NCI-H128 (cell line): Measurements from ENCODE around the gene RNASET2.
"Not testable (repeated sequence)": the region's sequence is repeated elsewhere in the genome, so short reads cannot be mapped to it uniquely, and the experiment has no call there.

Experiments
- DNase-seq: peaks from one replicate; lab custom pipeline; 2025; ENCODE audit not compliant: unreplicated experiment; lab: John Stamatoyannopoulos, UW

RNASET2 gene

GRCh38 chr6:166949528-166950442, 6.6 kb downstream of the RNASET2 start:
- DNase-seq: no peak

GRCh38 chr6:166948724-166949123, 7.6 kb downstream of the RNASET2 start:
- not testable (repeated sequence) for DNase-seq

- no peak for DNase-seq
Measured at GRCh38 chr6:166947251-166947650, 9.1 kb downstream of the RNASET2 start.

- DNase-seq: no peak
Measured at GRCh38 chr6:166946125-166946524, 10.2 kb downstream of the RNASET2 start.

GRCh38 chr6:166944666-166945256, 11.6 kb downstream of the RNASET2 start:
- DNase-seq: no peak

- DNase-seq: no peak
Measured at GRCh38 chr6:166942393-166943168, 13.8 kb downstream of the RNASET2 start.

- DNase-seq: no peak
Measured at GRCh38 chr6:166940643-166941068, 15.7 kb downstream of the RNASET2 start.

- no peak for DNase-seq
Measured at GRCh38 chr6:166939894-166940293, 16.5 kb downstream of the RNASET2 start.

- no peak for DNase-seq
Measured at GRCh38 chr6:166939345-166939744, 17.0 kb downstream of the RNASET2 start.

GRCh38 chr6:166938704-166939103, 17.6 kb downstream of the RNASET2 start:
- DNase-seq: no peak

- no peak for DNase-seq
Measured at GRCh38 chr6:166938150-166938549, 18.2 kb downstream of the RNASET2 start.

GRCh38 chr6:166937746-166938145, 18.6 kb downstream of the RNASET2 start:
- DNase-seq: no peak

- no peak for DNase-seq
Measured at GRCh38 chr6:166936079-166936787, 20.1 kb downstream of the RNASET2 start.

- DNase-seq: no peak
Measured at GRCh38 chr6:166935353-166935752, 21.0 kb downstream of the RNASET2 start.

GRCh38 chr6:166934174-166934573, 22.2 kb downstream of the RNASET2 start:
- no peak for DNase-seq

- DNase-seq: no peak
Measured at GRCh38 chr6:166933396-166933795, 23.0 kb downstream of the RNASET2 start.

- no peak for DNase-seq
Measured at GRCh38 chr6:166932616-166933015, 23.7 kb downstream of the RNASET2 start.

GRCh38 chr6:166932116-166932515, 24.2 kb downstream of the RNASET2 start:
- no peak for DNase-seq

- DNase-seq: no peak
Measured at GRCh38 chr6:166931426-166931970, 24.9 kb downstream of the RNASET2 start.

- no peak for DNase-seq
Measured at GRCh38 chr6:166930354-166930891, 25.9 kb downstream of the RNASET2 start.
